H1 (cell line): ENCODE results near the gene PXDC1. TPM values are rescaled to one million over a fixed set of nuclear protein-coding genes. Genes with fewer than 3 reads are reported as not detected.

Experiments
- CTCF ChIA-PET: fragments of 300-600 bp; sonication (Branson Sonifier 250); formaldehyde crosslinking; loops from one replicate; lab custom pipeline; 2021; ENCODE audit not compliant: partially characterized antibody; lab: Charles Lee
- POLR2A ChIA-PET: fragments of 300-600 bp; sonication (Branson Sonifier 250); formaldehyde crosslinking; loops from one replicate; lab custom pipeline; 2021; ENCODE audit warnings: inconsistent platforms; ENCODE audit not compliant: partially characterized antibody; lab: Charles Lee
- DNase-seq, 2 experiments: peaks; one replicate each; pipeline versions ENCODE4 v3.0.0 to v3.0.0-alpha.2; 2010 to 2022; ENCODE audit warnings: low spot score in 2 of 2, low read depth in 1 of 2, mixed read lengths in 1 of 2
- FAIRE-seq: peaks from 2 replicates; lab custom pipeline; 2011; peaks lifted over from hg19 to GRCh38; lab: Jason Lieb, UNC
- H2AFZ ChIP-seq: 2 replicates; pipeline ENCODE4 v1.8.1; 2012; ENCODE audit warnings: low read length, inconsistent platforms
- H2AK5ac ChIP-seq: 2 replicates; pipeline ENCODE4 v1.6.1; 2013; ENCODE audit warnings: low read depth, low read length
- H2BK120ac ChIP-seq: replicated peaks from 2 replicates; pipeline ENCODE3; 2013; ENCODE audit warnings: low read depth, low read length, inconsistent platforms
- H2BK12ac ChIP-seq: 2 replicates; pipeline ENCODE4 v1.6.1; 2013; ENCODE audit warnings: low read depth, low read length
- H2BK15ac ChIP-seq: 2 replicates; pipeline ENCODE4 v1.6.1; 2013; ENCODE audit warnings: low read length
- H2BK20ac ChIP-seq: 2 replicates; pipeline ENCODE4 v1.6.1; 2013; ENCODE audit warnings: low read length
- H2BK5ac ChIP-seq: 2 replicates; pipeline ENCODE4 v1.6.1; 2013; ENCODE audit warnings: low read depth, low read length
- H3K14ac ChIP-seq: 2 replicates; pipeline ENCODE4 v1.6.1; 2013; ENCODE audit warnings: inconsistent platforms; ENCODE audit not compliant: insufficient read length
- H3K18ac ChIP-seq: 2 replicates; pipeline ENCODE4 v1.6.1; 2013; ENCODE audit warnings: low read length; ENCODE audit errors: extremely low read depth
- H3K23ac ChIP-seq: 2 replicates; pipeline ENCODE4 v1.6.1; 2013; ENCODE audit warnings: inconsistent platforms; ENCODE audit not compliant: insufficient read length
- H3K23me2 ChIP-seq: 2 replicates; pipeline ENCODE4 v1.6.1; 2013; ENCODE audit warnings: low read depth, low read length
- H3K27ac ChIP-seq: 2 replicates; pipeline ENCODE4 v1.6.1; 2011; ENCODE audit warnings: low read depth, low read length, inconsistent platforms
- H3K27me3 ChIP-seq, 4 experiments: replicated peaks in 1 of 4; 1 replicate in 1 of 4; 2 replicates in 3 of 4; pipeline versions ENCODE4 v1.6.1 to v1.8.1; 2011 to 2013; ENCODE audit warnings: low read length in 3 of 4, mild to moderate bottlenecking in 3 of 4, inconsistent platforms in 2 of 4, mixed read lengths in 2 of 4, moderate library complexity in 1 of 4; ENCODE audit not compliant: control insufficient read depth in 3 of 4, insufficient read depth in 3 of 4; ENCODE audit errors: extremely low read depth in 1 of 4
- H3K36me3 ChIP-seq, 4 experiments: 2 replicates each; pipeline versions ENCODE4 v1.6.1 to v1.8.1; 2011 to 2013; ENCODE audit warnings: mild to moderate bottlenecking in 4 of 4, low read length in 3 of 4, moderate library complexity in 2 of 4, control low read depth in 1 of 4, inconsistent platforms in 1 of 4; ENCODE audit not compliant: insufficient read depth in 4 of 4, control insufficient read depth in 2 of 4
- H3K4ac ChIP-seq: replicated peaks from 2 replicates; pipeline ENCODE3; 2013; ENCODE audit warnings: low read length, low read depth, mixed read lengths, inconsistent platforms; ENCODE audit not compliant: insufficient read length
- H3K4me1 ChIP-seq, 4 experiments: replicated peaks in 1 of 4; 1 replicate in 1 of 4; 2 replicates in 3 of 4; pipeline versions ENCODE4 v1.6.1 to v1.8.1; 2011 to 2013; ENCODE audit warnings: low read length in 3 of 4, inconsistent platforms in 2 of 4, mixed read lengths in 1 of 4; ENCODE audit not compliant: insufficient read depth in 4 of 4, control insufficient read depth in 3 of 4
- H3K4me2 ChIP-seq, 2 experiments: 2 replicates each; pipeline versions ENCODE4 v1.6.1 to v1.8.1; 2011 to 2013; ENCODE audit warnings: low read depth in 2 of 2, low read length in 2 of 2, control low read depth in 1 of 2, inconsistent platforms in 1 of 2, mild to moderate bottlenecking in 1 of 2; ENCODE audit not compliant: insufficient read depth in 1 of 2
- H3K4me3 ChIP-seq, 4 experiments: fragments of 200-600, 300-600 bp in 1 of 4; sonication (generic), shearing (Covaris generic), sonication (Bioruptor Twin) in 1 of 4; 2 replicates each; pipeline versions ENCODE4 v1.5.1 to v1.8.1; 2011 to 2016; ENCODE audit warnings: low read length in 4 of 4, low read depth in 3 of 4, control low read depth in 2 of 4, inconsistent platforms in 2 of 4, mild to moderate bottlenecking in 2 of 4, mixed read lengths in 1 of 4, moderate library complexity in 1 of 4; ENCODE audit not compliant: insufficient read depth in 2 of 4; ENCODE audit errors: extremely low read depth in 1 of 4
- H3K56ac ChIP-seq: replicated peaks from 2 replicates; pipeline ENCODE3; 2013; ENCODE audit warnings: low read depth, mild to moderate bottlenecking, mixed read lengths, low read length, inconsistent platforms; ENCODE audit not compliant: insufficient read length
- H3K79me1 ChIP-seq: 2 replicates; pipeline ENCODE4 v1.6.1; 2013; ENCODE audit warnings: low read depth, low read length, control low read depth
- H3K79me2 ChIP-seq, 2 experiments: 2 replicates each; pipeline versions ENCODE4 v1.6.1 to v1.8.1; 2012 to 2013; ENCODE audit warnings: low read length in 2 of 2, mild to moderate bottlenecking in 2 of 2, inconsistent platforms in 1 of 2; ENCODE audit not compliant: insufficient read depth in 2 of 2, control insufficient read depth in 1 of 2
- H3K9ac ChIP-seq, 4 experiments: replicated peaks in 1 of 4; 1 replicate in 1 of 4; 2 replicates in 3 of 4; pipeline versions ENCODE4 v1.6.1 to v1.8.1; 2011 to 2013; ENCODE audit warnings: low read depth in 3 of 4, low read length in 3 of 4, control low read depth in 2 of 4, mild to moderate bottlenecking in 2 of 4, moderate library complexity in 2 of 4, inconsistent platforms in 1 of 4; ENCODE audit errors: extremely low read depth in 1 of 4
- H3K9me3 ChIP-seq, 2 experiments: 2 replicates each; pipeline versions ENCODE4 v1.6.1 to v1.8.1; 2012 to 2013; ENCODE audit warnings: mild to moderate bottlenecking in 2 of 2, moderate library complexity in 2 of 2, control low read depth in 1 of 2, inconsistent platforms in 1 of 2, low read depth in 1 of 2, low read length in 1 of 2, mixed read lengths in 1 of 2; ENCODE audit not compliant: insufficient read depth in 2 of 2
- H4K20me1 ChIP-seq, 2 experiments: replicated peaks in 1 of 2; 2 replicates each; pipeline versions ENCODE3 to v1.8.1; 2011 to 2013; ENCODE audit warnings: inconsistent platforms in 2 of 2, low read length in 2 of 2, mild to moderate bottlenecking in 1 of 2; ENCODE audit not compliant: insufficient read depth in 2 of 2, control insufficient read depth in 1 of 2
- H4K5ac ChIP-seq: 2 replicates; pipeline ENCODE4 v1.6.1; 2013; ENCODE audit warnings: low read length, low read depth, mixed read lengths, inconsistent platforms; ENCODE audit not compliant: insufficient read length
- H4K8ac ChIP-seq: 2 replicates; pipeline ENCODE4 v1.8.0; 2013; ENCODE audit warnings: mild to moderate bottlenecking, moderate library complexity, low read length, inconsistent platforms; ENCODE audit not compliant: insufficient read depth; ENCODE audit errors: extremely low read depth
- H4K91ac ChIP-seq: replicated peaks from 2 replicates; pipeline ENCODE3; 2013; ENCODE audit warnings: low read length, mixed read lengths, inconsistent platforms; ENCODE audit not compliant: insufficient read length
- EGR1 ChIP-seq: IDR thresholded peaks from 2 replicates; pipeline ENCODE4 v1.6.1; 2011; ENCODE audit warnings: low read depth, low read length, borderline replicate concordance
- WGBS, 2 experiments: shearing (Covaris generic) in 1 of 2; methylation state at CpG; one replicate each; pipeline versions ENCODE4 v1.1.6 to v1.1.7; 2013 to 2015; ENCODE audit warnings: low lambda C conversion rate in 2 of 2, mixed read lengths in 2 of 2, inconsistent platforms in 1 of 2, low coverage in 1 of 2, missing lambda C conversion rate in 1 of 2; ENCODE audit not compliant: insufficient replicate concordance in 2 of 2, insufficient coverage in 1 of 2, insufficient read length in 1 of 2; ENCODE audit errors: extremely low coverage in 1 of 2, missing lambda C conversion rate in 1 of 2; 5-methylcytosine and 5-hydroxymethylcytosine counted together
- polyA plus RNA-seq, 7 experiments: library from polyadenylated mRNA; depleted of rRNA in 3 of 7; stranded (reverse) in 5 of 7; unstranded in 2 of 7; fragments of >200 nt in 5 of 7; fragments of 200-250 nt in 2 of 7; gene quantifications; 1 replicate in 5 of 7; 2 replicates in 1 of 7; 4 replicates in 1 of 7; pipeline versions ENCODE4 v1.2.1 to v1.2.3, GENCODE V29; 2011 to 2013; ENCODE audit warnings: missing spikeins in 2 of 7, mixed read lengths in 2 of 7
- total RNA-seq: library from RNA; stranded (reverse); fragmentation: NEBNext Ultra II Directional; extraction: Animal tissue kit (Norgen Biotek cat#: 25700); gene quantifications from 2 replicates; pipeline ENCODE4 v1.2.1, GENCODE V29; 2021
- TF ChIP-seq, protein P1 (sequence below): IDR thresholded peaks from 2 replicates; pipeline ENCODE4 v1.6.1; 2012; ENCODE audit warnings: inconsistent platforms

The PXDC1 gene
- total and polyA plus RNA-seq, 2 of the 8 experiments (the other 6 are each of a cell fraction or from before 2014, with no cell fraction given): 1.7 to 2.0 TPM

DNA sequence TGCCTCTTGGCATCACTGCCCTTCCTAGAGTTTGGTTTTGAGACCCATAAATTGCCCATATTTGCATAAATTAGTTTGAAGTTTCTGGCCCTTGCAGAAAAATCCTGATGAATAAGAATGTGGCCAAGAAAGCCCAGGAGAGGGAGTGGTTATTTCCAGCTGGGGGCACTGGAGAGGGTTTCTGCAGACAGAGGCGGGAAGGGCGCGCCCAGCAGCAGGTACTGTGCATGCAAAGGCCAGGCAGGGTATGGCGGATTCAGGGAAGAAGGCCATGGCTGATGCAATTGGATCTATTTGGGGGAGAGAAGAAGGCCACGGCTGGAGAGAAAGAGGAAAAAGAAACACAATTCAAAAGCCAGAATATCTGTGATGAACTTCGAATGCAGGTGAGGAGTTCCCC is 48.2 kb upstream of the PXDC1 start:
- Histone ChIP-seq H3K27me3 (no peaks in the 10 kb centered on the region; a peak in 3 of 7 replicates), H3K23me2 (no peaks in the 10 kb centered on the region), H2BK5ac (no peak overlapping the region)
- TF ChIP-seq EGR1: no peak
- TF ChIP-seq, protein P1, sequence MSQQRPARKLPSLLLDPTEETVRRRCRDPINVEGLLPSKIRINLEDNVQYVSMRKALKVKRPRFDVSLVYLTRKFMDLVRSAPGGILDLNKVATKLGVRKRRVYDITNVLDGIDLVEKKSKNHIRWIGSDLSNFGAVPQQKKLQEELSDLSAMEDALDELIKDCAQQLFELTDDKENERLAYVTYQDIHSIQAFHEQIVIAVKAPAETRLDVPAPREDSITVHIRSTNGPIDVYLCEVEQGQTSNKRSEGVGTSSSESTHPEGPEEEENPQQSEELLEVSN: 0 out of 2 replicates have a peak, but pooled peaks have one; percentile 48
- TF ChIP-seq, all 59 proteins: peak for 1
- peaks cover 0 to 4% (median 3%) of the 10 kb centered on the region in 4 experiments; a peak in 5 of 7 replicates for H3K4me1 ChIP-seq
- H3K23ac ChIP-seq: no peak overlapping the region
- CTCF ChIA-PET: interaction anchor here (1.0 to 3.0 kb wide), 5 partner anchors 9 to 443 kb away, joined by 3 to 13 read pairs (median 5); partner anchors contain the start of gene FAM50B
- POLR2A ChIA-PET: interaction anchor here (0.5 kb wide), 1 partner anchor 97 kb away, joined by 3 read pairs; no protein-coding TSS in a partner anchor
- no peak overlapping the region for H3K4me2 ChIP-seq
- no peak overlapping the region for H3K4ac ChIP-seq
- FAIRE-seq (no peak), DNase-seq (no peak)
- no peak overlapping the region for H3K4me3 ChIP-seq
- H3K9me3 ChIP-seq: no peaks in the 10 kb centered on the region
- H3K9ac ChIP-seq: no peak overlapping the region
- WGBS, 2 experiments: 79% methylated on average over 6 of the region's 6 CpGs; no CpG with 5 or more reads in 1 of the 2 experiments
- no peak overlapping the region for H4K91ac ChIP-seq
- 0 out of 2 replicates have a peak overlapping the region, but pooled peaks have one; percentile 18 for H2AFZ ChIP-seq
- H3K36me3 ChIP-seq: no peaks in the 10 kb centered on the region
- H3K79me2 ChIP-seq: no peaks in the 10 kb centered on the region
- no peak overlapping the region for H3K18ac ChIP-seq
- H2AK5ac ChIP-seq: no peak overlapping the region
- H4K8ac ChIP-seq: no peak overlapping the region
- H2BK20ac ChIP-seq: no peak overlapping the region
- H3K27ac ChIP-seq: no peak overlapping the region
- H2BK120ac ChIP-seq: no peak overlapping the region
- no peak overlapping the region for H4K5ac ChIP-seq
- H4K20me1 ChIP-seq: no peaks in the 10 kb centered on the region
- no peak overlapping the region for H2BK12ac ChIP-seq
- no peaks in the 10 kb centered on the region for H3K79me1 ChIP-seq
- no peak overlapping the region for H3K14ac ChIP-seq
- no peak overlapping the region for H2BK15ac ChIP-seq
- H3K56ac ChIP-seq: no peak overlapping the region
